Loucy (cell line): ENCODE measurements around the gene DNM2.

ENCODE experiments used
- CTCF ChIP-seq: fragments of 200-600 bp; sonication (generic); conservative IDR thresholded peaks from 2 replicates; pipeline ENCODE4 v1.5.1; 2014; ENCODE audit warnings: mild to moderate bottlenecking, antibody characterized with exemption, low read length
- EZH2phosphoT487 ChIP-seq: fragments of 200-600 bp; IDR thresholded peaks from 2 replicates; pipeline ENCODE4 v1.6.1; 2018; ENCODE audit warnings: antibody characterized with exemption, mild to moderate bottlenecking, moderate library complexity, borderline replicate concordance

DNA sequence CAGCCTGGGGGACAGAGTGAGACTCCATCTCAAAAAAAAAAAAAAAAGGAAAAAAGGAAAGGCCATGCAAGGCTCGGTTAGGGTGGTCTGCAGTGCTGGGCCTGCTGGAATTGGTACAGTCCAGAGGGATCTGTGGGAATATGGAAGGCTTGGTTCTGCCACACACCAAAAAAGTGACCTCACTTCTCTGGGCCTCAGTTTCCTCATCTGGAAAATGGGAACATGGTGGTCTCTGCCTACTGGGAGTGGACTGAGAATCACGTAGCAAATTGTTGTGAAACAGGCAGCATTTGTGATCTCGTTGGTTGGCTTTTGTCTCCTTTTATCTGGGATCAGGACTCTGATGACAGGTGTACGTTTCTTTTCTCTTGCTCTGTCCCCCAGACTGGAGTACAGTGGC, 7.5 kb downstream of the DNM2 start:
- TF ChIP-seq CTCF = no peak
- no peak for TF ChIP-seq EZH2phosphoT487
